ENCODE data around the gene SLC2A4RG. TPM values are rescaled to one million over a fixed set of nuclear protein-coding genes. Genes with fewer than 3 reads are reported as not detected.
A peak's percentile ranks its signal among the peaks of the same experiment; 100 is the strongest.

Gene SLC2A4RG
- total and polyA plus RNA-seq, 7 donors: 19.7 to 78.2 (median 33.0) TPM

- Histone ChIP-seq H3K27me3 (peaks cover 0 to 10% (median 0%) of the 10 kb centered on the region in 3 donors), H3K4me3 (peak overlapping the region in 3 of 4 donors; percentile 21 to 66 (median 35)), H3K27ac (peak overlapping the region in 2 of 4 donors; percentile 91 to 93), H3K4me1 (peaks cover 0 to 43% (median 36%) of the 10 kb centered on the region in 4 donors), H3K9me3 (no peaks in the 10 kb centered on the region), H3K36me3 (peaks cover 19 to 48% (median 27%) of the 10 kb centered on the region in 4 donors)
- WGBS, 2 donors: 8 to 19% methylated on average over 43 of the region's 43 CpGs
- intact Hi-C loops (cut with DNase I): loop anchor here (2.0 kb wide), 1 partner anchor 31 kb away; the partner anchor contains the start of gene ARFRP1
- peak; percentile 75 for DNase-seq
- TF ChIP-seq POLR2A (IDR thresholded peaks at IDR 0.05) (no peak), CTCF (IDR thresholded peaks at IDR 0.05) (no peak), POLR2AphosphoS5 (IDR thresholded peaks at IDR 0.05) (no peak), EP300 (IDR thresholded peaks at IDR 0.05) (no peak)
Observed at GRCh38 chr20:63737945-63738686, 1.5 kb upstream of the SLC2A4RG start.

GRCh38 chr20:63738687-63739129 lies 868 bp upstream of the SLC2A4RG start:
- Histone ChIP-seq H3K27ac (peak overlapping the region; percentile 83 to 93 (median 90)), H3K27me3 (peaks cover 0 to 10% (median 0%) of the 10 kb centered on the region in 3 donors), H3K36me3 (peaks cover 20 to 48% (median 26%) of the 10 kb centered on the region in 4 donors), H3K9me3 (no peaks in the 10 kb centered on the region), H3K4me1 (peaks cover 0 to 43% (median 36%) of the 10 kb centered on the region in 4 donors), H3K4me3 (peak overlapping the region; percentile 48 to 66 (median 57))
- intact Hi-C loops (cut with DNase I): loop anchor here (2.0 kb wide), 1 partner anchor 32 kb away; the partner anchor contains the start of gene ARFRP1
- DNase-seq: peak; percentile 89
- no peak for TF ChIP-seq EP300 (IDR thresholded peaks at IDR 0.05)
- no peak for TF ChIP-seq CTCF (IDR thresholded peaks at IDR 0.05)
- no peak for TF ChIP-seq POLR2A (IDR thresholded peaks at IDR 0.05)
- no peak for TF ChIP-seq POLR2AphosphoS5 (IDR thresholded peaks at IDR 0.05)
- WGBS, 2 donors: 10 to 28% methylated on average over 26 of the region's 26 CpGs

GRCh38 chr20:63740070-63740626 lies 572 bp downstream of the SLC2A4RG start:
- peaks cover 0 to 43% (median 36%) of the 10 kb centered on the region in 4 donors for H3K4me1 ChIP-seq
- H3K36me3 ChIP-seq: peaks cover 12 to 34% (median 20%) of the 10 kb centered on the region in 4 donors
- peak; percentile 78 for DNase-seq
- H3K27me3 ChIP-seq: peaks cover 0 to 10% (median 0%) of the 10 kb centered on the region in 3 donors
- intact Hi-C loops (cut with DNase I): loop anchor here (2.0 to 5.0 kb wide), 2 partner anchors 113 to 523 kb away; partner anchors contain the start of genes GMEB2 and YTHDF1
- WGBS, 2 donors: 1% methylated on average over 80 of the region's 80 CpGs
- H3K4me3 ChIP-seq: peak overlapping the region; percentile 65 to 71 (median 66)
- peak overlapping the region; percentile 91 to 96 (median 96) for H3K27ac ChIP-seq
- TF ChIP-seq EP300 (IDR thresholded peaks at IDR 0.05) (no peak), POLR2AphosphoS5 (IDR thresholded peaks at IDR 0.05) (no peak), CTCF (IDR thresholded peaks at IDR 0.05) (no peak), POLR2A (IDR thresholded peaks at IDR 0.05) (no peak)
- no peaks in the 10 kb centered on the region for H3K9me3 ChIP-seq

- WGBS, 2 donors: 3 to 15% methylated on average over 29 of the region's 29 CpGs
- Histone ChIP-seq H3K27ac (peak overlapping the region; percentile 91 to 96 (median 96)), H3K9me3 (no peaks in the 10 kb centered on the region), H3K4me1 (peaks cover 0 to 43% (median 36%) of the 10 kb centered on the region in 4 donors), H3K27me3 (peaks cover 0 to 10% (median 0%) of the 10 kb centered on the region in 3 donors), H3K36me3 (peaks cover 11 to 28% (median 15%) of the 10 kb centered on the region in 4 donors), H3K4me3 (peak overlapping the region; percentile 65 to 71 (median 66))
- TF ChIP-seq CTCF (IDR thresholded peaks at IDR 0.05): no peak
- peak in 1 of 4 donors; percentile 1 for TF ChIP-seq EP300 (IDR thresholded peaks at IDR 0.05)
- TF ChIP-seq POLR2AphosphoS5 (IDR thresholded peaks at IDR 0.05): peak; percentile 77 to 83 (median 80)
- TF ChIP-seq POLR2A (IDR thresholded peaks at IDR 0.05): peak; percentile 64 to 70
- intact Hi-C loops (cut with DNase I): loop anchor here (2.0 to 5.0 kb wide), 2 partner anchors 114 to 523 kb away; partner anchors contain the start of genes GMEB2 and YTHDF1
- DNase-seq: peak; percentile 98
Observed at GRCh38 chr20:63740627-63741353, 1.2 kb downstream of the SLC2A4RG start.
